Neuron (in vitro differentiated cells): Measurements from ENCODE around the gene ATXN10.
"Not testable (repeated sequence)": the region's sequence is repeated elsewhere in the genome, so short reads cannot be mapped to it uniquely, and the experiment has no call there.

Experiments
- H2AFZ ChIP-seq: one replicate; pipeline ENCODE4 v1.6.1; 2013; ENCODE audit warnings: low read depth, mild to moderate bottlenecking, inconsistent platforms, low read length, moderate library complexity
- H3K27me3 ChIP-seq: one replicate; pipeline ENCODE4 v1.6.1; 2013; ENCODE audit warnings: low read length; ENCODE audit not compliant: insufficient read depth
- H3K36me3 ChIP-seq: one replicate; pipeline ENCODE4 v1.6.1; 2013; ENCODE audit warnings: low read length; ENCODE audit not compliant: insufficient read depth
- H3K4me1 ChIP-seq: one replicate; pipeline ENCODE4 v1.6.1; 2013; ENCODE audit warnings: low read length; ENCODE audit not compliant: insufficient read depth
- H3K4me3 ChIP-seq: 2 replicates; pipeline ENCODE4 v1.5.1; 2013; ENCODE audit warnings: mild to moderate bottlenecking, low read length, moderate library complexity
- H3K9me3 ChIP-seq: one replicate; pipeline ENCODE4 v1.6.1; 2013; ENCODE audit warnings: low read length

The ATXN10 gene

GRCh38 chr22:45676024-45676423 lies 4.4 kb downstream of the ATXN10 start:
- Histone ChIP-seq H3K36me3 (peaks cover 5% of the 10 kb centered on the region), H3K4me3 (no peak overlapping the region), H3K9me3 (no peaks in the 10 kb centered on the region), H3K4me1 (peaks cover 17% of the 10 kb centered on the region), H2AFZ (no peak overlapping the region), H3K27me3 (no peaks in the 10 kb centered on the region)

DNA sequence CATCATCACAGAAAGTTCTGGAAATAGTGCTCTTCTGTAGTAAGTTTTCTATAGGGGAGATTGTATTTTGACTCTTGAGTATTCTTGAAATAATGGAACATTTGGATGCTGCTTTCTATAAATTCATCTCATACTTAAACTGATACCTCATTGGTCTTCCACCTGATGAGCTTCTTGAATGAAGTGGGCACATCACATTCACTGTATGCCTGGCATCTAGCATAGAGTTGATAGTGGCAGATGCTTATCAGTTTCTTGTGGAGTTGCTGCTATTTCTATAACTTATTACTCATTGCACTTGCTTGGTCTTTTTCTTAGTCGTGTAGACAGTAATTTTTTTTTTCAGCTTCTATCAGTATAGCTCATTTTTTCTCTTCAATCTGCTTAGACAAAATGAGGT lies 5.4 kb downstream of the ATXN10 start:
- no peak overlapping the region for H2AFZ ChIP-seq
- peaks cover 15% of the 10 kb centered on the region for H3K4me1 ChIP-seq
- H3K36me3 ChIP-seq: peaks cover 5% of the 10 kb centered on the region
- no peak overlapping the region for H3K4me3 ChIP-seq
- no peaks in the 10 kb centered on the region for H3K27me3 ChIP-seq
- H3K9me3 ChIP-seq: no peaks in the 10 kb centered on the region

- H3K27me3 ChIP-seq: no peaks in the 10 kb centered on the region
- H3K4me1 ChIP-seq: peaks cover 12% of the 10 kb centered on the region
- no peaks in the 10 kb centered on the region for H3K9me3 ChIP-seq
- H3K36me3 ChIP-seq: peaks cover 5% of the 10 kb centered on the region
- no peak overlapping the region for H2AFZ ChIP-seq
- H3K4me3 ChIP-seq: no peak overlapping the region
Measured at GRCh38 chr22:45678961-45679912, 7.6 kb downstream of the ATXN10 start.

- Histone ChIP-seq H3K4me3 (no peak overlapping the region), H2AFZ (no peak overlapping the region)
Measured at GRCh38 chr22:45680932-45681700, 9.5 kb downstream of the ATXN10 start.

GRCh38 chr22:45682064-45682463 lies 10.4 kb downstream of the ATXN10 start:
- Histone ChIP-seq H3K27me3 (no peaks in the 10 kb centered on the region), H2AFZ (no peak overlapping the region), H3K9me3 (peaks cover 2% of the 10 kb centered on the region), H3K4me3 (no peak overlapping the region), H3K4me1 (peaks cover 28% of the 10 kb centered on the region), H3K36me3 (no peaks in the 10 kb centered on the region)

More at GRCh38 chr22:45680932-45681700, 9.5 kb downstream of the ATXN10 start:
- Histone ChIP-seq H3K9me3 (peaks cover 2% of the 10 kb centered on the region), H3K36me3 (no peaks in the 10 kb centered on the region), H3K27me3 (no peaks in the 10 kb centered on the region), H3K4me1 (peaks cover 28% of the 10 kb centered on the region)

DNA sequence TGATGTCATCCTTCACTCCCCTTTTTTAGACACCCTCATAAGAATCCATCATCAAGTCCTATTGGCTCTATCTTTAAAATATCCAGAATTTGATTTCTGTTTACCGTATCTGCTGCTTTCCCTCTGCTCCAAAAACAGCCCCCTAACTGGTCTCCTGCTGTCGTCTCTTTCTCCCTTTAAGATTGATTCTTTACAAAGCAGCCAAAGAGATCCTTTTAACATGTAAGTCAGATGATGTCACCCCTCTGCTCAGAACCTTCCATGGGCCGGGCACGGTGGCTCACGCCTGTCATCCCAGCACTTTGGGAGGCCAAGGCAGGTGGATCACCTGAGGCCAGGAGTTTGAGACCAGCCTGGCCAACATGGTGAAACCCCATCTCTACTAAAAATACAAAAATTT lies 11.1 kb downstream of the ATXN10 start:
- H2AFZ ChIP-seq, H3K36me3 ChIP-seq, H3K9me3 ChIP-seq, H3K4me3 ChIP-seq, H3K27me3 ChIP-seq: not testable (repeated sequence)
- H3K4me1 ChIP-seq: peaks cover 28% of the 10 kb centered on the region

GRCh38 chr22:45683248-45683647 lies 11.6 kb downstream of the ATXN10 start:
- H2AFZ ChIP-seq: no peak overlapping the region
- H3K4me3 ChIP-seq: no peak overlapping the region
- peaks cover 28% of the 10 kb centered on the region for H3K4me1 ChIP-seq
- no peaks in the 10 kb centered on the region for H3K36me3 ChIP-seq
- no peaks in the 10 kb centered on the region for H3K27me3 ChIP-seq
- peaks cover 2% of the 10 kb centered on the region for H3K9me3 ChIP-seq

- peaks cover 2% of the 10 kb centered on the region for H3K9me3 ChIP-seq
- peaks cover 33% of the 10 kb centered on the region for H3K4me1 ChIP-seq
- H3K36me3 ChIP-seq: no peaks in the 10 kb centered on the region
- H3K27me3 ChIP-seq: no peaks in the 10 kb centered on the region
- no peak overlapping the region for H2AFZ ChIP-seq
- no peak overlapping the region for H3K4me3 ChIP-seq
Measured at GRCh38 chr22:45683680-45684079, 12.0 kb downstream of the ATXN10 start.

GRCh38 chr22:45684169-45684568 lies 12.5 kb downstream of the ATXN10 start:
- H2AFZ ChIP-seq: no peak overlapping the region
- H3K27me3 ChIP-seq: no peaks in the 10 kb centered on the region
- no peak overlapping the region for H3K4me3 ChIP-seq
- H3K36me3 ChIP-seq: no peaks in the 10 kb centered on the region
- peaks cover 34% of the 10 kb centered on the region for H3K4me1 ChIP-seq
- H3K9me3 ChIP-seq: peaks cover 2% of the 10 kb centered on the region

- peaks cover 34% of the 10 kb centered on the region for H3K4me1 ChIP-seq
Measured at GRCh38 chr22:45684752-45685574, 13.3 kb downstream of the ATXN10 start.

GRCh38 chr22:45686004-45686403 lies 14.4 kb downstream of the ATXN10 start:
- H2AFZ ChIP-seq: no peak overlapping the region
- peaks cover 2% of the 10 kb centered on the region for H3K9me3 ChIP-seq
- H3K27me3 ChIP-seq: no peaks in the 10 kb centered on the region
- H3K36me3 ChIP-seq: peaks cover 16% of the 10 kb centered on the region
- no peak overlapping the region for H3K4me3 ChIP-seq
- peaks cover 34% of the 10 kb centered on the region for H3K4me1 ChIP-seq

More at GRCh38 chr22:45684752-45685574, 13.3 kb downstream of the ATXN10 start:
- Histone ChIP-seq H2AFZ (no peak overlapping the region), H3K9me3 (peaks cover 2% of the 10 kb centered on the region), H3K4me3 (no peak overlapping the region), H3K36me3 (peaks cover 6% of the 10 kb centered on the region), H3K27me3 (no peaks in the 10 kb centered on the region)

- Histone ChIP-seq H2AFZ (no peak overlapping the region), H3K27me3 (no peaks in the 10 kb centered on the region), H3K4me1 (peaks cover 36% of the 10 kb centered on the region), H3K4me3 (no peak overlapping the region), H3K9me3 (peaks cover 2% of the 10 kb centered on the region), H3K36me3 (peaks cover 23% of the 10 kb centered on the region)
Measured at GRCh38 chr22:45686836-45687235, 15.2 kb downstream of the ATXN10 start.
